GM21737 (cell line): Measurements from ENCODE around the gene PI3.

Experiments used
- ATAC-seq: cut with Tn5 transposase; IDR thresholded peaks from one replicate; pipeline ENCODE4 v1.9.1; 2021; ENCODE audit warnings: mild to moderate bottlenecking, moderate library complexity; ENCODE audit not compliant: unreplicated experiment

The PI3 gene

GRCh38 chr20:45183084-45183483 is 8.4 kb downstream of the PI3 start:
- no peak for ATAC-seq

GRCh38 chr20:45187693-45188092 is 13.0 kb downstream of the PI3 start:
- no peak for ATAC-seq

- ATAC-seq = no peak
These were observed 14.4 kb downstream of the PI3 start for GRCh38 chr20:45189067-45189609.

- ATAC-seq = no peak
These were observed 15.2 kb downstream of the PI3 start for GRCh38 chr20:45189861-45190260.

- no peak for ATAC-seq
These were observed 17.2 kb downstream of the PI3 start for GRCh38 chr20:45191926-45192325.

GRCh38 chr20:45193331-45193730 is 18.6 kb downstream of the PI3 start:
- ATAC-seq = no peak

GRCh38 chr20:45206725-45207124 is 32.0 kb downstream of the PI3 start, which contains the start of gene SEMG1:
Gene SEMG1 (plus strand): TSS chr20:45207033. CDS start chr20:45207054, 21 bp downstream.
- ATAC-seq = no peak

GRCh38 chr20:45209924-45210323 is 35.2 kb downstream of the PI3 start:
- no peak for ATAC-seq

GRCh38 chr20:45211569-45212474 is 37.1 kb downstream of the PI3 start:
- no peak for ATAC-seq

GRCh38 chr20:45212836-45213235 is 38.1 kb downstream of the PI3 start:
- ATAC-seq = no peak

- no peak for ATAC-seq
These were observed 43.4 kb downstream of the PI3 start for GRCh38 chr20:45218124-45218523.

- no peak for ATAC-seq
These were observed 43.9 kb downstream of the PI3 start for GRCh38 chr20:45218636-45219035.

GRCh38 chr20:45221076-45221475 is 46.4 kb downstream of the PI3 start, which contains the start of gene SEMG2:
Gene SEMG2 (plus strand): TSS chr20:45221373. CDS start chr20:45221390, 17 bp downstream.
- ATAC-seq = no peak

- ATAC-seq = no peak
These were observed 48.4 kb downstream of the PI3 start for GRCh38 chr20:45223136-45223535.
